Natural killer cell (primary cell): ENCODE results near the gene ZNF610. TPM values are rescaled to one million over a fixed set of nuclear protein-coding genes. Genes with fewer than 3 reads are reported as not detected.
A peak's percentile ranks its signal among the peaks of the same experiment; 100 is the strongest.
"Not testable (repeated sequence)": the region's sequence is repeated elsewhere in the genome, so short reads cannot be mapped to it uniquely, and the experiment has no call there.

Experiments
- ATAC-seq, 3 donors: fragments of 150-1000 bp in 2 of 3; fragments of 200-7000 bp in 1 of 3; cut with Tn5 transposase; 1 replicate in 1 of 3; 2 replicates in 2 of 3; pipeline ENCODE4 v1.10.0; 2021; ENCODE audit warnings: mild to moderate bottlenecking in 2 of 3, moderate library complexity in 2 of 3
- DNase-seq, 2 donors: peaks; one replicate each; pipeline versions ENCODE4 v3.0.0 to v3.0.0-alpha.2; 2013 to 2021; ENCODE audit warnings: mixed read lengths in 1 of 2
- H3K27ac ChIP-seq: one replicate; pipeline ENCODE4 v1.5.1; 2013; ENCODE audit warnings: mild to moderate bottlenecking, low read length
- H3K27me3 ChIP-seq: one replicate; pipeline ENCODE4 v1.6.1; 2013; ENCODE audit warnings: low read length; ENCODE audit not compliant: control insufficient read depth, insufficient read depth
- H3K36me3 ChIP-seq: one replicate; pipeline ENCODE4 v1.6.1; 2013; ENCODE audit warnings: low read length; ENCODE audit not compliant: control insufficient read depth, insufficient read depth
- H3K4me1 ChIP-seq: one replicate; pipeline ENCODE4 v1.6.1; 2013; ENCODE audit warnings: low read length; ENCODE audit not compliant: control insufficient read depth, insufficient read depth
- H3K4me3 ChIP-seq: one replicate; pipeline ENCODE4 v1.5.1; 2013; ENCODE audit warnings: low read length
- H3K9me3 ChIP-seq: one replicate; pipeline ENCODE4 v1.6.1; 2013; ENCODE audit warnings: low read length; ENCODE audit not compliant: control insufficient read depth, insufficient read depth
- H3K27ac Mint-ChIP-seq, 2 donors: one replicate each; pipeline ENCODE4 v1.8.0; 2022; ENCODE audit warnings: mild to moderate bottlenecking in 2 of 2, mixed read lengths in 2 of 2, moderate library complexity in 1 of 2
- H3K27me3 Mint-ChIP-seq, 2 donors: one replicate each; pipeline ENCODE4 v1.8.0; 2022; ENCODE audit warnings: low read depth in 2 of 2, mixed read lengths in 2 of 2
- H3K36me3 Mint-ChIP-seq: one replicate; pipeline ENCODE4 v1.8.0; 2022; ENCODE audit warnings: mixed read lengths
- H3K4me1 Mint-ChIP-seq, 2 donors: one replicate each; pipeline ENCODE4 v1.8.0; 2022; ENCODE audit warnings: mixed read lengths in 2 of 2
- H3K4me3 Mint-ChIP-seq: one replicate; pipeline ENCODE4 v1.8.0; 2022; ENCODE audit warnings: mild to moderate bottlenecking, moderate library complexity, mixed read lengths
- H3K9me3 Mint-ChIP-seq, 2 donors: one replicate each; pipeline ENCODE4 v1.8.0; 2022; ENCODE audit warnings: mixed read lengths in 2 of 2
- CTCF ChIP-seq: fragments of 200-600 bp; IDR thresholded peaks from one replicate; pipeline ENCODE4 v1.8.0; 2022; ENCODE audit warnings: antibody characterized with exemption
- WGBS: methylation state at CpG from one replicate; pipeline ENCODE4 v1.1.7; 2013; ENCODE audit warnings: missing lambda C conversion rate; ENCODE audit not compliant: insufficient coverage; 5-methylcytosine and 5-hydroxymethylcytosine counted together
- intact Hi-C: fragments of 100-400 bp; cut with micrococcal nuclease; formaldehyde crosslinking; loops from one replicate; pipeline ENCODE4 v1.14.2; 2022
- total RNA-seq, 4 donors: library from RNA; stranded (reverse); fragments of 120-200 nt in 1 of 4; gene quantifications; one replicate each; pipeline versions ENCODE4 v1.2.3 to v1.2.4, GENCODE V29; 2013 to 2022

ZNF610 gene
- total RNA-seq, 3 donors from 2014 or later (not counting 1 experiment from before 2014, with no cell fraction given) = 0.68 to 0.86 (median 0.82) TPM

GRCh38 chr19:52336791-52337381, 843 bp downstream of the ZNF610 start:
- ATAC-seq = no peak
- H3K27ac Mint-ChIP-seq = peak overlapping the region; percentile 89 to 92

GRCh38 chr19:52339022-52339421, 3.0 kb downstream of the ZNF610 start:
- 87% methylated on average over 3 of the region's 3 CpGs for WGBS
- peaks cover 13 to 22% of the 10 kb centered on the region in 2 donors for H3K4me1 Mint-ChIP-seq
- H3K27ac ChIP-seq, H3K36me3 ChIP-seq, H3K4me3 Mint-ChIP-seq, H3K9me3 Mint-ChIP-seq, H3K27me3 Mint-ChIP-seq, DNase-seq, H3K4me3 ChIP-seq, ATAC-seq, H3K36me3 Mint-ChIP-seq, H3K27me3 ChIP-seq: not testable (repeated sequence)
- peak overlapping the region in 1 of 2 donors; percentile 52 for H3K27ac Mint-ChIP-seq
- H3K9me3 ChIP-seq = peaks cover 12% of the 10 kb centered on the region
- intact Hi-C loops = loop anchor here (5.0 kb wide), 1 partner anchor 167 kb away; the partner anchor contains the start of gene ZNF836
- peaks cover 20% of the 10 kb centered on the region for H3K4me1 ChIP-seq

More at GRCh38 chr19:52336791-52337381, 843 bp downstream of the ZNF610 start:
- peaks cover 18% of the 10 kb centered on the region for H3K4me1 ChIP-seq
- peak overlapping the region; percentile 84 for H3K27ac ChIP-seq
- intact Hi-C loops = loop anchor here (1.0 to 5.0 kb wide), 3 partner anchors 33 to 165 kb away; partner anchors contain the start of genes ZNF480 and ZNF836
- peak overlapping the region; percentile 93 for H3K4me3 ChIP-seq
- Mint-ChIP-seq H3K36me3 (peaks cover 20% of the 10 kb centered on the region), H3K4me3 (peak overlapping the region; percentile 95), H3K27me3 (no peaks in the 10 kb centered on the region), H3K9me3 (peaks cover 5 to 11% of the 10 kb centered on the region in 2 donors), H3K4me1 (peaks cover 13 to 17% of the 10 kb centered on the region in 2 donors)
- no peaks in the 10 kb centered on the region for H3K27me3 ChIP-seq
- TF ChIP-seq CTCF = no peak
- no peaks in the 10 kb centered on the region for H3K36me3 ChIP-seq
- peaks cover 26% of the 10 kb centered on the region for H3K9me3 ChIP-seq
- peak in 1 of 2 donors; percentile 6 for DNase-seq
- WGBS = 11% methylated on average over 9 of the region's 9 CpGs

- TF ChIP-seq CTCF = peak; percentile 63
- Histone ChIP-seq H3K27ac (no peak overlapping the region), H3K4me1 (peaks cover 3% of the 10 kb centered on the region), H3K4me3 (no peak overlapping the region), H3K36me3 (no peaks in the 10 kb centered on the region), H3K9me3 (peaks cover 5% of the 10 kb centered on the region), H3K27me3 (no peaks in the 10 kb centered on the region)
- peak; percentile 45 to 77 for DNase-seq
- Mint-ChIP-seq H3K27me3 (no peaks in the 10 kb centered on the region), H3K27ac (no peak overlapping the region), H3K36me3 (no peaks in the 10 kb centered on the region), H3K9me3 (no peaks in the 10 kb centered on the region), H3K4me3 (no peak overlapping the region), H3K4me1 (peaks cover 0 to 5% of the 10 kb centered on the region in 2 donors)
- 48% methylated on average over 8 of the region's 8 CpGs for WGBS
- ATAC-seq = peak; percentile 72 to 95 (median 91)
- intact Hi-C loops = loop anchor here (5.0 kb wide), 1 partner anchor 404 kb away; no protein-coding TSS in a partner anchor
Observed at GRCh38 chr19:52343548-52343947, 7.5 kb downstream of the ZNF610 start.

DNA sequence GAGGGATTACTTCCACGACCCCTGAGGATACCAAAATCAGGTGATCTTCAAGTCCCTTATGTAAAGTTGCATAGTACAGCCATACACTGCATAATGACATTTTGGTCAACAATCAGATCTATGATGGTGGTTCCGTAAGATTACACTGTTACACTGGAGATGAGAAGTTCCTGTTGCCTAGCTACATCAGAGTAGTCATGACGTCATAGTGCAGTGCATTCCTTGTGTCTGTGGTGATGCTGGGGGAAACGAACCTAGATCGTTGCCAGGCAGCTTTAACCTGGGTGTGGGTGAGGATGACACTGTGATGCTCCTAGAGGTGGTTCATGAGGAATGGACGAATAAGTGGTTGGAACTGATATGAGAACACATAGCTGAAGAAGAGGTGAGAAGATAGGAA, 9.1 kb downstream of the ZNF610 start:
- no peak overlapping the region for H3K4me3 Mint-ChIP-seq
- intact Hi-C loops = no loop called here
- Histone ChIP-seq H3K9me3 (peaks cover 8% of the 10 kb centered on the region), H3K27me3 (no peaks in the 10 kb centered on the region), H3K36me3 (no peaks in the 10 kb centered on the region), H3K4me1 (peaks cover 3% of the 10 kb centered on the region), H3K27ac (no peak overlapping the region), H3K4me3 (no peak overlapping the region)
- H3K9me3 Mint-ChIP-seq = no peaks in the 10 kb centered on the region
- H3K27me3 Mint-ChIP-seq = no peaks in the 10 kb centered on the region
- no peaks in the 10 kb centered on the region for H3K36me3 Mint-ChIP-seq
- ATAC-seq (no peak), DNase-seq (no peak)
- H3K27ac Mint-ChIP-seq = no peak overlapping the region
- 94% methylated on average over 6 of the region's 6 CpGs for WGBS
- no peak for TF ChIP-seq CTCF
- H3K4me1 Mint-ChIP-seq = peaks cover 0 to 5% of the 10 kb centered on the region in 2 donors
